Measurements from ENCODE around the gene SLC8A3. TPM values are rescaled to one million over a fixed set of nuclear protein-coding genes. Genes with fewer than 3 reads are reported as not detected.

Gene SLC8A3
- total RNA-seq, 1 donor from 2014 or later: 0.57 TPM

- DNase-seq (ENCODE audit: low spot score): no peak
These were observed 8.0 kb downstream of the SLC8A3 start for GRCh38 chr14:70180718-70181117.

GRCh38 chr14:70177081-70177800 is 11.5 kb downstream of the SLC8A3 start:
- no peak for DNase-seq (ENCODE audit: low spot score)

GRCh38 chr14:70173569-70173968 is 15.2 kb downstream of the SLC8A3 start:
- no peak for DNase-seq (ENCODE audit: low spot score)

- no peak for DNase-seq (ENCODE audit: low spot score)
These were observed 17.0 kb downstream of the SLC8A3 start for GRCh38 chr14:70171726-70172125.

- no peak for DNase-seq (ENCODE audit: low spot score)
These were observed 17.8 kb downstream of the SLC8A3 start for GRCh38 chr14:70170976-70171375.

GRCh38 chr14:70168406-70168805 is 20.3 kb downstream of the SLC8A3 start:
- DNase-seq (ENCODE audit: low spot score): no peak

- DNase-seq (ENCODE audit: low spot score): no peak
These were observed 22.1 kb downstream of the SLC8A3 start for GRCh38 chr14:70166530-70167203.

- no peak for DNase-seq (ENCODE audit: low spot score)
These were observed 26.4 kb downstream of the SLC8A3 start for GRCh38 chr14:70162358-70162757.

GRCh38 chr14:70156592-70156991 is 32.2 kb downstream of the SLC8A3 start:
- no peak for DNase-seq (ENCODE audit: low spot score)

GRCh38 chr14:70152704-70153103 is 36.0 kb downstream of the SLC8A3 start:
- DNase-seq (ENCODE audit: low spot score): no peak

- no peak for DNase-seq (ENCODE audit: low spot score)
These were observed 36.7 kb downstream of the SLC8A3 start for GRCh38 chr14:70152081-70152480.

- DNase-seq (ENCODE audit: low spot score): no peak
These were observed 39.1 kb downstream of the SLC8A3 start for GRCh38 chr14:70149596-70150165.

- DNase-seq (ENCODE audit: low spot score): no peak
These were observed 39.7 kb downstream of the SLC8A3 start for GRCh38 chr14:70148911-70149595.

- no peak for DNase-seq (ENCODE audit: low spot score)
These were observed 40.4 kb downstream of the SLC8A3 start for GRCh38 chr14:70148351-70148750.

GRCh38 chr14:70144046-70144445 is 44.7 kb downstream of the SLC8A3 start:
- no peak for DNase-seq (ENCODE audit: low spot score)

GRCh38 chr14:70143306-70143705 is 45.4 kb downstream of the SLC8A3 start:
- no peak for DNase-seq (ENCODE audit: low spot score)

GRCh38 chr14:70140614-70141013 is 48.1 kb downstream of the SLC8A3 start:
- no peak for DNase-seq (ENCODE audit: low spot score)

GRCh38 chr14:70139384-70139783 is 49.4 kb downstream of the SLC8A3 start:
- DNase-seq (ENCODE audit: low spot score): no peak

GRCh38 chr14:70137788-70138187 is 51.0 kb downstream of the SLC8A3 start:
- DNase-seq (ENCODE audit: low spot score): no peak

GRCh38 chr14:70133461-70133860 is 55.3 kb downstream of the SLC8A3 start:
- no peak for DNase-seq (ENCODE audit: low spot score)

GRCh38 chr14:70130482-70130881 is 58.3 kb downstream of the SLC8A3 start:
- no peak for DNase-seq (ENCODE audit: low spot score)

- no peak for DNase-seq (ENCODE audit: low spot score)
These were observed 61.6 kb downstream of the SLC8A3 start for GRCh38 chr14:70127186-70127585.

GRCh38 chr14:70123796-70124195 is 65.0 kb downstream of the SLC8A3 start:
- DNase-seq (ENCODE audit: low spot score): no peak

Data from ureter (tissue), 1 donor.